COLO829 (cell line): ENCODE data around the gene PROP1.
"Not testable (repeated sequence)": the region's sequence is repeated elsewhere in the genome, so short reads cannot be mapped to it uniquely, and the experiment has no call there.

Experiments used
- DNase-seq: peaks from one replicate; pipeline ENCODE4 v3.0.0; 2012; ENCODE audit warnings: low spot score

PROP1 gene

DNA sequence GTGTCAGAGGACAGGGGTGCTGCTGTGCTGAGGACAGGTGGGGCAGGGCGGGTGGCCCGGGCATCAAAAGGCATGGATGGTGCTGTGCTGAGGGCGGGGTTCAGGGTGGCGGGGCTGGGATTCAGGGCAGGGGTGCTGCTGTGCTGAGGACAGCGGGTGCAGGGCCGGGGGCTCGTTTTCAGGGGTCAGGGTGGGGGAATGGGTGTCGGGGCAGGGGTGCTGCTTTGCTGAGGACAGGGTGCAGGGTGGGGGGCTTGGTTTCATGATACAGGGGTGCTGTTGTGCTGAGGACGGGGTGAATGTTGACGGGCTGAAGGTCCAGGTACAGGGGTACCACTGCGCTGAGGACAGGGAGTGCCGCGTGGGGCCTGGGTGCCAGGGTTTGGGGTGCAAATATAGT lies 50.9 kb downstream of the PROP1 start:
- not testable (repeated sequence) for DNase-seq

DNA sequence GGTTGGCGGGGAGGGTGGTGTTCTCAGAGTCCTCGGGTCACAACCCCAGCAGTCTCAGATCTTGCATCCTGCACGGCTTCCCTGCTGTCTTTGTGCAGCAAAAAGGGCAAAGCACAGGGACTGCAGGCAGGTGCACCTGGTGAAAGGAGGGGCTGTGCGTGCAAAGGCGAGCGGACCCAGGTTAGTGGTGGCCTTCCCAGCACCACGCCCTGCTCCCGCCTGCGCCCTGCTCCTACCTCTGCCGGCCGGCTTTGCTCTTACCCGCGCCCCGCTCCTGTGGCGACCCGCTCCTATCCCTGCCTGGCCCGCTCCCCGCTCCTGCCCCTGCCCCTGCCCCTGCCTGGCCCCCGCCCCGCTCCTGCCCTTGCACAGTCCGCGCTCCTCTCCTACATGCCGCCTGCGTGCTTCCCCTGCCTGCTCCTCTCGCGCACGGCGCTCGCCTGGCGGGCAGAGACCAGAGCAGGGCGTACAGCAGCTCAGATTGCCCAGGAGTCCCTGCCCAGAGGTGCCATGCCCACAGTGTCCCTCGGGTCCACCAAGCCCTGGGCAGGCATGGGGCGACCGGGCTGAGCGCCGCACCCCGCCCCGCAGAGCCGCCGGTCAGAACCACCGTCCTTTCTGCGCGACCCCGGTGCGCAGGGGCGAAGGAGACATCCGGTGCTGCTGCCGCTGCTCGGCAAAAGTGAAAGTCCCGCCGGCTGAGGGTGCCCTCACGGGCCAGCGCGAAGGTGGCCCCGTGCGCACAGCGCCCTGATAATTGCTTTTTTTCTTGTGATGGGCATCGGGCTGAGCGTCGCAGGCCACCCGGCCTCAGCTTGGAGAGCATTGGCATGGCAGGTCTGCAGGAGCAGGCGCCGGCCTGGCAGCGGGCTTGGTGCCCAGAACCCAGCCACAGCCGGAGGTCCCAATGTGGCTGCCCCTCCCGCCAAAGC lies 52.0 kb downstream of the PROP1 start:
- DNase-seq = not testable (repeated sequence)

DNA sequence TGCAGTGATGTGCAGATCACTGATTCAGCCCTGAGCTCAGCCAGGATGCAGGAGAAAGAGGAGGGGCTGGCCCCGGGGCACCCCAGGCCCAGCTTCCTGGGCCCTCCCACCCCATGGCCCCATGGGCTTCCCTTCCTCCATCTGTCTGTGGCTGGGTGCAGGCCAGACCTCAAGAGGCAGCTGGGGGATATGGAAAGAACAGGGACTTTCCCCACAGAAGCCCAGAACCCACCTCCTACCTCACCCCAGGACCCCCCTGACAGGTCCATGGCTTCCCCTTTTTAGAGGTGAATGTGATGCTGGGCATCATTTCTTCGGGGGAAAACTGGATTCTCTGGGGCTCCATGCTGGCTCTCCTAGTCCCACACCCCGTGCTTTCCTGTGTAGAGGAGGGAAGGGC lies 53.1 kb downstream of the PROP1 start:
- DNase-seq = not testable (repeated sequence)
